Activated CD4-positive, alpha-beta T cell treated with anti-CD3 and anti-CD28 coated beads, Interleukin-2, amount 10 ng/mL, durations not matched to agents 24 days and 14 days (primary cell): Measurements from ENCODE around the gene KCTD11. TPM values are rescaled to one million over a fixed set of nuclear protein-coding genes. Genes with fewer than 3 reads are reported as not detected.
A peak's percentile ranks its signal among the peaks of the same experiment; 100 is the strongest.

Source experiments
- DNase-seq: peaks from one replicate; pipeline ENCODE4 v3.0.0; 2022
- H3K27ac Mint-ChIP-seq: one replicate; pipeline ENCODE4 v1.8.0; 2022; ENCODE audit warnings: mild to moderate bottlenecking, mixed read lengths
- H3K27me3 Mint-ChIP-seq: one replicate; pipeline ENCODE4 v1.8.0; 2022; ENCODE audit warnings: mixed read lengths
- H3K36me3 Mint-ChIP-seq: one replicate; pipeline ENCODE4 v1.8.0; 2022; ENCODE audit warnings: low read depth, mild to moderate bottlenecking, mixed read lengths
- H3K4me1 Mint-ChIP-seq: one replicate; pipeline ENCODE4 v1.8.0; 2021; ENCODE audit warnings: mixed read lengths
- H3K4me3 Mint-ChIP-seq: one replicate; pipeline ENCODE4 v1.8.0; 2022; ENCODE audit warnings: mild to moderate bottlenecking, moderate library complexity, mixed read lengths
- H3K9me3 Mint-ChIP-seq: one replicate; pipeline ENCODE4 v1.8.0; 2021; ENCODE audit warnings: mixed read lengths
- intact Hi-C: fragments of 100-400 bp; cut with micrococcal nuclease; formaldehyde crosslinking; loops from one replicate; pipeline ENCODE4 v1.15.1; 2023
- total RNA-seq: library from RNA; stranded (reverse); gene quantifications from 2 replicates; pipeline ENCODE4 v1.2.3, GENCODE V29; 2022

The KCTD11 gene
- total RNA-seq, 1 donor from 2014 or later: 7.6 TPM

- Mint-ChIP-seq H3K4me3 (peak overlapping the region; percentile 96), H3K4me1 (peaks cover 21% of the 10 kb centered on the region), H3K27ac (peak overlapping the region; percentile 96), H3K36me3 (no peaks in the 10 kb centered on the region), H3K27me3 (peaks cover 20% of the 10 kb centered on the region), H3K9me3 (no peaks in the 10 kb centered on the region)
- intact Hi-C loops: no loop called here
- no peak for DNase-seq
Measured at GRCh38 chr17:7403727-7403976, 51.7 kb downstream of the KCTD11 start.

- peak within 1 kb of the TSS; percentile 96 for H3K27ac Mint-ChIP-seq
- H3K9me3 Mint-ChIP-seq: no peaks in the 10 kb centered on the region
- H3K36me3 Mint-ChIP-seq: peaks cover 2% of the 10 kb centered on the region
- peaks cover 21% of the 10 kb centered on the region for H3K4me1 Mint-ChIP-seq
- intact Hi-C loops: loop anchor here (1.0 to 2.0 kb wide), 6 partner anchors 10 to 282 kb away; partner anchors contain the start of genes KCTD11, PLSCR3 and TMEM102
- peak; percentile 98 for DNase-seq
- H3K4me3 Mint-ChIP-seq: peak within 1 kb of the TSS; percentile 96
- H3K27me3 Mint-ChIP-seq: peaks cover 23% of the 10 kb centered on the region
Measured at GRCh38 chr17:7403977-7404736, 52.2 kb downstream of the KCTD11 start, which contains the start of gene TMEM256. TMEM256 (minus strand) TSS chr17:7404097; CDS start chr17:7404084, 13 bp downstream.

Other genes with a start within 250 kb of the KCTD11 start
- gene ASGR2, start 237.3 kb upstream of the KCTD11 start, total RNA-seq: not detected in 2 replicates
- gene ASGR1, start 172.8 kb upstream of the KCTD11 start, total RNA-seq: 1.8 and 1.9 TPM in 2 replicates
- gene DLG4, start 132.3 kb upstream of the KCTD11 start, total RNA-seq: 12.4 and 14.0 TPM in 2 replicates
- 244 and 267 TPM in 2 replicates for gene ACADVL, start 132.2 kb upstream of the KCTD11 start, total RNA-seq
- 71.1 and 77.7 TPM in 2 replicates for gene DVL2, start 117.6 kb upstream of the KCTD11 start, total RNA-seq
- gene PHF23, start 112.7 kb upstream of the KCTD11 start, total RNA-seq: 46.2 and 51.7 TPM in 2 replicates
- gene GABARAP, start 109.7 kb upstream of the KCTD11 start, total RNA-seq: 124 and 126 TPM in 2 replicates
- gene CTDNEP1, start 100.4 kb upstream of the KCTD11 start, total RNA-seq: 188 and 190 TPM in 2 replicates
- gene ELP5, start 99.9 kb upstream of the KCTD11 start, total RNA-seq: 74.3 and 76.8 TPM in 2 replicates
- gene CLDN7, start 89.7 kb upstream of the KCTD11 start, total RNA-seq: 0.31 and 0.40 TPM in 2 replicates
- gene SLC2A4, start 70.4 kb upstream of the KCTD11 start, total RNA-seq: 0.17 and 0.37 TPM in 2 replicates
- gene YBX2, start 57.5 kb upstream of the KCTD11 start, total RNA-seq: 0.21 and 0.33 TPM in 2 replicates
- gene EIF5A, start 44.5 kb upstream of the KCTD11 start, total RNA-seq: 1,303 and 1,327 TPM in 2 replicates
- 51.5 and 56.2 TPM in 2 replicates for gene GPS2, start 36.8 kb upstream of the KCTD11 start, total RNA-seq
- 59.3 and 59.6 TPM in 2 replicates for gene NEURL4, start 22.8 kb upstream of the KCTD11 start, total RNA-seq
- 262 and 275 TPM in 2 replicates for gene ACAP1, start 15.6 kb upstream of the KCTD11 start, total RNA-seq
- not detected in 2 replicates for gene TMEM95, start 3.0 kb downstream of the KCTD11 start, total RNA-seq
- gene TNK1, start 28.9 kb downstream of the KCTD11 start, total RNA-seq: 5.3 and 5.5 TPM in 2 replicates
- gene PLSCR3, start 42.4 kb downstream of the KCTD11 start, total RNA-seq: 75.5 and 79.8 TPM in 2 replicates
- 47.4 and 59.3 TPM in 2 replicates for gene TMEM256, start 51.9 kb downstream of the KCTD11 start, total RNA-seq
- gene NLGN2, start 55.7 kb downstream of the KCTD11 start, total RNA-seq: 2.9 and 3.0 TPM in 2 replicates
- not detected in 2 replicates for gene SPEM1, start 68.2 kb downstream of the KCTD11 start, total RNA-seq
- gene SPEM2, start 73.5 kb downstream of the KCTD11 start, total RNA-seq: not detected in 2 replicates
- not detected in 2 replicates for gene SPEM3, start 76.7 kb downstream of the KCTD11 start, total RNA-seq
- gene TMEM102, start 83.3 kb downstream of the KCTD11 start, total RNA-seq: 12.8 and 12.9 TPM in 2 replicates
- gene FGF11, start 87.3 kb downstream of the KCTD11 start, total RNA-seq: 9.4 and 9.5 TPM in 2 replicates
- 6.1 and 7.2 TPM in 2 replicates for gene CHRNB1, start 92.9 kb downstream of the KCTD11 start, total RNA-seq
- gene ZBTB4, start 127.5 kb downstream of the KCTD11 start, total RNA-seq: 16.0 and 16.1 TPM in 2 replicates
- gene SLC35G6, start 129.3 kb downstream of the KCTD11 start, total RNA-seq: not detected in 2 replicates
- 226 and 230 TPM in 2 replicates for gene POLR2A, start 132.2 kb downstream of the KCTD11 start, total RNA-seq
- gene TNFSF12, start 196.9 kb downstream of the KCTD11 start, total RNA-seq: 21.5 and 21.8 TPM in 2 replicates
- 2.4 and 3.5 TPM in 2 replicates for gene TNFSF13, start 206.6 kb downstream of the KCTD11 start, total RNA-seq
- gene SENP3, start 209.8 kb downstream of the KCTD11 start, total RNA-seq: 89.7 and 93.0 TPM in 2 replicates
- gene CD68, start 227.5 kb downstream of the KCTD11 start, total RNA-seq: 3.2 and 3.5 TPM in 2 replicates
- 92.5 and 104 TPM in 2 replicates for gene MPDU1, start 231.7 kb downstream of the KCTD11 start, total RNA-seq
- gene SOX15, start 237.9 kb downstream of the KCTD11 start, total RNA-seq: 0.43 TPM in 1 of 2 replicates, not detected in the other